NCI-H1092 treated with DMSO at 0.1 percent for 48 hours (cell line): Measurements from ENCODE around the gene POU2AF1.
"Not testable (repeated sequence)": the region's sequence is repeated elsewhere in the genome, so short reads cannot be mapped to it uniquely, and the experiment has no call there.

Source experiments
- DNase-seq: peaks from one replicate; lab custom pipeline; 2025; lab: John Stamatoyannopoulos, UW

The POU2AF1 gene

DNA sequence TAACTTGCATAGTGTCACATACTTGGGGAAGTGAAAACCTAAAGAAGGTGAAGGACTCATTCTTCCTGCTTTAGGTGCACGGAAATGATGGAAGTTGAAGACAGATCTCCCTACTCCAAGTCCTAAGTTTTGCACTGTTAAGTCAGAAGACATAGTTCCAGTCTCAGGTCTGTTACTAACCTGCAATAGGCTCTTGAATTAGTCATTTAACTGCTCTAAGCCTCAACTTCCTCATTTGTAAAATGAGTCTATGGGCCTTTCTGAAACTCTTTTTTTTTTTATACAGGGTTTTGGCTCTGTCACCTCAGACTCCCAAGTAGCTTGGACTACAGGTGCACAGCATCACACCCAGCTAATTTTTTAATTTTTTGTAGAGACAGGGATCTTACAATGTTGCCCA is 30.8 kb upstream of the POU2AF1 start:
- no peak for DNase-seq

DNA sequence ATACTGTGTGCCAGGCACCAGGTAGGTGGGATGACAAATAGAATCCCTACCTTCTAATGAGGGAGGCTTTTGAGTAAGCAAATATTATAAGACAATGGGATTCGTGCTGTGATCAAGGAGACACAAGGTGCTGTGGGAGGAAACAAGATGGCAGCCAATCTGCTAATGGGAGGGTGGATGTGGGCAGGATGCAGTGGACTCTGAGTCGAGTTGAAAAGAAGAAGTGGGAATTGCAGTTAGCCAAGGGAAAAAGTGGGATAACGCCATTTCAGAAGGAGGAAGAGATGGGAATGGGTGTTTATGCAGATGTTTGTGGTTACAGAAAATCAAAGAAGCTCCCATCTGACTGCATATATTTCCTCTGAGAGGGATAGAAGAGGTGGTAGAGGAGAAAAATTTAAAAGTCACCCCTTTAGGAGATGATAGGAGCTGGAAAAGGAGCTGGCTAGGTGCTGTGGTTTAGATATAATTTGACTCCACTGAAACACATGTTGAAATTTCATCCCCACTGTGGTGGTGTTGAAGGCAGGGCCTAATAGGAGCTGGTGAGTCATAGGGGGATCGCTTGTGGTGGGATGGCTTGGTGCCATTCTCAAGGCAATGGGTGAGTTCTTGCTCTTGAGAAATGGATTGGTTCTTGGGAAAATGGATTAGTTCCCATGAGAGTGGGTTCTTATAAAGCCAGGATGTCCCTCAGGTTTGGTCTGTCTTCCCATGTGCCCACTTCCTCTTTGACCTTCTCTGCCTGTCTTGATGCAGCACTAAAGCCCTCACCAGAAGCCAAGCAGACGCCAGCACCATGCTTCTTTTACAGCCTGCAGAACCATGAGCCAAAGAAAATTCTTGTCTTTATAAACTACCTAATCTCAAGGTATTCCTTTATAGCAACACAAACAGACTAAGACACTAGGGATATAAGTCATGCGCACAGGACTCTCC is 30.0 kb upstream of the POU2AF1 start:
- DNase-seq, result no peak

GRCh38 chr11:111407652-111408051 is 28.6 kb upstream of the POU2AF1 start:
- no peak for DNase-seq

GRCh38 chr11:111406589-111406988 is 27.5 kb upstream of the POU2AF1 start:
- DNase-seq, result no peak

GRCh38 chr11:111406091-111406490 is 27.0 kb upstream of the POU2AF1 start:
- DNase-seq, result no peak

DNA sequence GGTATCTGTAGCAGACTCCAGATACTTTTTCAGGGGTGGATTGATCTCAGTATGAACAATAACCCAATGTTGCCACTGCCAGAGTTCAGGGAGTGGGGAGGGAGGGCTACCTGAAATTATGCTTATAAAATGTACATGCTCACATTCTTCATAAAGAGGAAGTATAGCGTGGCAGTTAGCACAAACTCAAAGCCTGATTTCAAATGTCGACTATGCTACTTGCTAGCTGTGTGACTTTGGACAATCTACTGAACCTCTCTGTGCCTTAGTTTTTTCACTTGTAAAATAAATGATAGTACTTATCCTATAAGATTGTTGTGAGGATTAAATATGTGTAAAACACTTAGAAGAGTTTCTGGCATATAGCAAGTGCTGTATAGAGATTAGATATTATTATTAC is 26.5 kb upstream of the POU2AF1 start:
- no peak for DNase-seq

- peak; percentile 94 for DNase-seq
Observed at GRCh38 chr11:111403051-111403726, 24.1 kb upstream of the POU2AF1 start.

- DNase-seq, result peak; percentile 97
Observed at GRCh38 chr11:111402411-111402810, 23.3 kb upstream of the POU2AF1 start.

GRCh38 chr11:111401957-111402356 is 22.9 kb upstream of the POU2AF1 start:
- peak; percentile 48 for DNase-seq

DNA sequence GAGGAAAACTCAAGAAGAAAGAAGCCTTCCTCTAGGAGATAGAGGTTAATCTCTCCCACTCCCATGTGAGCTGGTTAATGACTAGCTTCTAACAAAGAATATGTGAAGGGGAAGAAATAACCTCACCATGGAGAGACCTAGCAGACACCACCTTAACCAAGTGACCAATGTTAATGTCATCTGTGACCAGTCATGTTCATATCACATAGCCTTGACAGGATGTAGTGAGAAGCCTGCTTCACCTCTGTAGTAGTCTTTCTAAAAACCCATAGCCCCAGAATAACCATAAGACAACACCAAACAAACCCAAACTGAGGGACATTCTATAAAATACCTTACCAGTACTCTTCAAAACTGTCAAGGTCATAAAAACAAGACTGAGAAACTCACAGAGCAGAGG is 21.5 kb upstream of the POU2AF1 start:
- DNase-seq, result no peak

- DNase-seq, result no peak
Observed at GRCh38 chr11:111399187-111400031, 20.3 kb upstream of the POU2AF1 start.

GRCh38 chr11:111397034-111397433 is 18.0 kb upstream of the POU2AF1 start:
- DNase-seq, result no peak

DNA sequence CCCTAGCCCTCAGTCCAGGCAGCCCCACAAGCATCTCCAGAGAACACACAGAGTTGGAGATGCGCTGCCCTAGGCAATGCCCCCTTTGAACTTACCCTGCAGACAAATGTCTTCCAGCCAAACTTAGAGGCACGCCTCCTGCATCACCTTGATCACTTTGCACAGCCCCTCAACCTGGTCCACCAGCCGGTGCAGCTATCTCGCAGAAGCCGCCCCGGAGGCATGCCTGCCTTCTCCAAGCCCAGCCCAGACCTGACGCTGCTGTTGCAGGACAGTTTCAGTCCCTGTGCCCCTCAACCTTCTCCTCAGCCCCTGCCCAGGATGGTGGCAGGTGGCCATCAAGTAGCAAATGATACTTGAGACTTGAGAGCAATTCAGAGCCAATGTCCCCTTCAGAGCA is 16.7 kb upstream of the POU2AF1 start:
- no peak for DNase-seq

- peak; percentile 60 for DNase-seq
Observed at GRCh38 chr11:111395081-111395480, 16.0 kb upstream of the POU2AF1 start.

DNA sequence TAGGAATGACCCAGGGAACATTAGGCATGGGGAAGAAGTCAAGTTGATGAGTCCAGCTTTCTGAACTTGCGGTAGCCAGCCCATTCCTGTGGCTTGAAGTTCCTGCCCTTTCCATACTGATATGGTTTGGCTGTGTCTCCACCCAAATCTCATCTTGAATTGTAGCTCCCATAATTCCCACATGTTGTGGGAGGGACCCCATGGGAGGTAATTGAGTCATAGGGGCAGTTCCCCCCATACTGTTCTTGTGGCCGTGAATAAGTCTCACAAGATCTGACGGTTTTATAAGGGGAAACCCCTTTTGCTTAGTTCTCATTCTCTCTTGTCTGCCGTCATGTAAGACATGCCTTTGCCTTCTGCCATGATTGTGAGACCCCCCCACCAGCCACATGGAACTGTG is 15.1 kb upstream of the POU2AF1 start:
- DNase-seq, result not testable (repeated sequence)

DNA sequence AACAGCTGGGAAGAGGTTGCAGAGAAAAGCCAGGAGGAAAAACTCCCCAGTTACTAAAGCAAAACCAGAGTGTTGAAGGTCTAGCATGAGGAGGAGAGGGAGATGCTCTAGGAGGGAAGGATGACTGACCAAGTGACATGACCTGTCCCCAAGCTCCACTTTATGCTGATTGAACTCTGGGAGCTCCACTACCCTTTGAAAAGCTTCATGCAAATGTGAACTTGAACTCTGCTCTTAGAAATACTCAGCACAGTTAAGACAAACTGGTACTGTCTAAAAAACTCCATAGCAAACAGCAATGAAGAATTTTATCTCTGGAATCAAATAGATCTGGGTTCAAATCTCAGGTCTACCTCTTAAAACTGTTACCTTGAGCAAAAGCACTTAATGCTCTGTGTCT is 14.5 kb upstream of the POU2AF1 start:
- no peak for DNase-seq

DNA sequence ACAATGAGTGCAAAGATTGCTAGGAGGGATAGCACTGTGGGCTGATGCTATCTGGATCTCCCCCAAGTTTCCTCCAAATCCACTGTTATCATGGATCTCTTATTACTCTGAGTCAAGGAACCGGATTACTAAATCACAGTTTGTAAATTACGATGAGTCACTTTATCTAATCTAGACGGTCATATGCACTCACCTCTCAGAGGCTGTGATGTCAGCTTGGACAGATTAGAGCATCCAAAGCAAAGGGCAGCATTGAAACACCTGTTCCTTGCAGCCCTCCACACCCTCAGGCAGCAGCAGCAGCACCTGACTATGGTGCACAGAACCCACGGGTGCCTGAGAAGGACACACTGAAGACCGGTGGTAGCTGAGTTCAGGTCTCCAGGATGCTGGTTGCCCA is 14.0 kb upstream of the POU2AF1 start:
- no peak for DNase-seq

GRCh38 chr11:111392552-111392951 is 13.5 kb upstream of the POU2AF1 start:
- DNase-seq, result no peak

- DNase-seq, result no peak
Observed at GRCh38 chr11:111391328-111392124, 12.5 kb upstream of the POU2AF1 start.

DNA sequence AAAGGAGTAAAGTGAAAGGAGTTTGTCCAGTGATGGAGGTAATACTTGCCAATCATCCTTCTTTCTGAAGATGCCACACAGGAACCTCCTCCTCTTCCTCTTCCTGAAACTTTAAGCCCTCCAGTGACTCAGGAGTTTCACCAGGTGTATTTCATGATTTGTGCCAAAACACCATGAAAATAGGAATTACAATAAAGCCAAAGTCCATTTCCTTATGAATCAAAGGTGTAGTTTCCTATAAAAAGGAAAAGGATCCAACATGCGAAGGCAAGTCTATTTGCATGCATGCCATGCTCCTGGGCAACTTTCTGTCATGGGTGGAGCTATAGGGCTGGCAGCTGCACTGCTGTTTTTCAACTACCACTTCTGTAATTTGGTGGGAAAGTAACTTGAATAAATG is 9.8 kb upstream of the POU2AF1 start:
- no peak for DNase-seq

DNA sequence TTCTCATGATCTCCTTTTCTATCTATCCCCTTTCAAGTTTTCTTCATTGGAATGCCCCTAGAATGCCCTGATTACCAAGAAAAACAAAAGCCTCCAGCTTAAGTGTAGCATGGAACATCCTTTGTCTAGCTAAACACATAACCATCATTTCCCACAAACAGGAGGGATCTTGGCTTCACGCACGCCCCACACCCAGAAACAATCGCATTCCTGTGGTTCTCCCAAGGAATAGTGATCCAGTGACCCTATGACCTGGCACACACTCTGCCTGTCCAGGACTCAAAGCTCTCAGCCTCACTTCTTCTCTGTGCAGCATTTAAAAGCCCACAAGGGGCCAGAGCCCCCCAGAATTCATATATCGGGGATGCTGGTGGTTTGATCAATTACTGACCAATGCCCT is 9.3 kb upstream of the POU2AF1 start:
- no peak for DNase-seq

DNA sequence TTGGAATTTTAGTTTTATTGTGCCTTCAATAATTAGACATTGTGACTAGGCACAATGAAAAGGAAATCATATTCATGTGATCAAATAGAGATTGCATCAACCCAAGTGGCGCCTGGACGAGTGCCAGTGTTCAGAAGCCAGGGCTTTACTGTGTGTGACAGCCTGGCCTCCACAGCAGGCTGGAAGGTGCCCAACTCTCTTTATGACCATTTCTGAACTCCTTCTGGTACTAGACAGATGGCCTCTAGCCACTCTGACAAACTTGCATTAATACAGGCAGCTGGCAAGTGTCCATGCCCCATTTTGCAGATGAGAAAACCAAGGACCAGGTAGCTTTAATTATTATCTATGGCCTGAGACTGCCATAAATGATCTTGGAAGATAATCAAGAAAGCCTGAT is 8.3 kb upstream of the POU2AF1 start:
- peak; percentile 99 for DNase-seq
